ENCODE measurements around the gene PEX14.

- no peak for TF ChIP-seq POLR2AphosphoS5 (IDR thresholded peaks at IDR 0.05; ENCODE audit: low read depth)
- no peak for TF ChIP-seq CTCF (IDR thresholded peaks at IDR 0.05; ENCODE audit: insufficient read depth, low read length)
- TF ChIP-seq GABPA (IDR thresholded peaks at IDR 0.05; ENCODE audit: low read depth): no peak
- TF ChIP-seq REST (IDR thresholded peaks at IDR 0.05; ENCODE audit: insufficient replicate concordance, low read depth): no peak
Measured at GRCh38 chr1:10516925-10517676, 42.4 kb downstream of the PEX14 start.

All from HL-60 (cell line).